Skeletal muscle cell (primary cell): ENCODE data around the gene BRAT1.
"Not testable (repeated sequence)": the region's sequence is repeated elsewhere in the genome, so short reads cannot be mapped to it uniquely, and the experiment has no call there.

ENCODE experiments used
- DNase-seq: peaks from one replicate; pipeline ENCODE4 v3.0.0-alpha.2; 2010; ENCODE audit warnings: low read depth
- H3K4me3 ChIP-seq: 2 replicates; pipeline ENCODE4 v1.5.1; 2011; ENCODE audit warnings: low read depth, mild to moderate bottlenecking, control low read depth, low read length, moderate library complexity

The BRAT1 gene

DNA sequence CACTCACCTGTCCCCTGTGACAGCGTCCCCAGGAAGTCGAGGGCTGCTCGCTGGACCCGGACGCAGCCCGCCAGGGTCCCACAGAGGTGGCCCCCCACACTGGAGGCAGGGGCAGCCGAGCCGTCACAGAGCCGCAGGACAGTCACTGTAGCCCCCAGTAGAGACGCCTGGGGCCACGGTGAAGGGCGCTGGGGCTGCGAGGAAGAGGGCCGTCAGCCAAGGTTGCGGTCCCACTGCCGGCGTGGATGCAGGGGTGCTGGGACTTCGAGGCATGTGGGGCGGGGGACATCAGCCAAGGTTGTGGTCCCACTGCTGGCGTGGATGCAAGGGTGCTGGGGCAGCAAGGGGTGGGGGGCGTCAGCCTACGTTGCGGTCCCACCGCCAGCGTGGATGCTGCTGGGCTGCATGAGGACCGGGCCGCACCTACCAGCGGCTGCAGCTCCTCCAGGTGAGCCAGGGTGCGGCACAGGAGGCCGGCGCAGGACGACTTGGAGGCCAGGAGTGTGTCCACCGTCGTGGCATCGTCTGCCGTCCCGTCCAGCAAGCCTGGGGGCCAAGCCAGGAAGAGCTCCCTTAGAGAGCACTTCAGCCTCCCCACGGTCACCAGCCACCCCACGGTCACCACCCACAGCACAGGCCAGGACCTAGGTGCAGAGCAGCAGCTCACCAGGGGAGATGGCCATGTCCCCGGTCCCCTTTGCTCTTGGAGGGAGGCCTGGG lies 13.9 kb downstream of the BRAT1 start:
- no peak overlapping the region for H3K4me3 ChIP-seq
- DNase-seq = no peak

DNA sequence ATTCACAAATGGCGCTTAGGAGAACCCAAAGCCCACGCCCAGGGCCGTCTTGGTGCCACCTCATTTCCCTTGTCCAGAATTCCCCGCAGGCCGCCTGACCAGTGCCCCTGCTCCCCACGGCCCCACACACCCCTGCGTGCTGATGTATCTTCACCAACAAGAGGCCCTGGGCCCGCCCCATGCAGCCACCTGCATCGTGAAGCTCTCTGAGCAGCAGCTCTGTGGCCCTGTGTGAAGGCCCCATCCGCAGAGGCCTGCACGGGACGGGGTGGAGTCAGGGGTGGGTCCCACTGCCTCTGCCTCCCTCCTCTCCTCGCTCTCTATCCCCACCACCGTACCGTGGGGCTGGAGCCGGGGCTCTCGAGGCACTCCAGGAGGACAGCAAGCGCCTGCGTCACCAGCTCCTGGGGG lies 14.7 kb downstream of the BRAT1 start:
- DNase-seq = no peak
- no peak overlapping the region for H3K4me3 ChIP-seq

DNA sequence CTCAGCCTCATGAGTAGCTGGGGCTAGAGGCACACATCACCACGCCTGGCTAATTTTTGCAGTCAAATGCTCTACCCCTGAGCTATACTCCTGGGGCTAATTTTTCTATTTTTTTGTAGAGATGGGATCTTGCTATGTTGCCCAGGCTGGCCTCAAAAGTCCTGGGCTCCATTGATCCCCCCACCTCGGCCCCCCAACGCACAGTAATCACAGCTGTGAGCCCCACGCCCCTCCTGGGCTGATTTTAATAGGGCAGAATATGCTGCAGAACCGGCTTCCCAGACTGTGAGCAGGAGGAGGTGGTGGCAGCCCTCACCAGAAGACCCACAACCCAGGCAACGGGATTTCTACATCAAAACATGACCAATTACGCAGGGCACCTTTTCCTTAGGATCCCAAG lies 15.2 kb downstream of the BRAT1 start:
- H3K4me3 ChIP-seq = no peak overlapping the region
- DNase-seq = no peak

DNA sequence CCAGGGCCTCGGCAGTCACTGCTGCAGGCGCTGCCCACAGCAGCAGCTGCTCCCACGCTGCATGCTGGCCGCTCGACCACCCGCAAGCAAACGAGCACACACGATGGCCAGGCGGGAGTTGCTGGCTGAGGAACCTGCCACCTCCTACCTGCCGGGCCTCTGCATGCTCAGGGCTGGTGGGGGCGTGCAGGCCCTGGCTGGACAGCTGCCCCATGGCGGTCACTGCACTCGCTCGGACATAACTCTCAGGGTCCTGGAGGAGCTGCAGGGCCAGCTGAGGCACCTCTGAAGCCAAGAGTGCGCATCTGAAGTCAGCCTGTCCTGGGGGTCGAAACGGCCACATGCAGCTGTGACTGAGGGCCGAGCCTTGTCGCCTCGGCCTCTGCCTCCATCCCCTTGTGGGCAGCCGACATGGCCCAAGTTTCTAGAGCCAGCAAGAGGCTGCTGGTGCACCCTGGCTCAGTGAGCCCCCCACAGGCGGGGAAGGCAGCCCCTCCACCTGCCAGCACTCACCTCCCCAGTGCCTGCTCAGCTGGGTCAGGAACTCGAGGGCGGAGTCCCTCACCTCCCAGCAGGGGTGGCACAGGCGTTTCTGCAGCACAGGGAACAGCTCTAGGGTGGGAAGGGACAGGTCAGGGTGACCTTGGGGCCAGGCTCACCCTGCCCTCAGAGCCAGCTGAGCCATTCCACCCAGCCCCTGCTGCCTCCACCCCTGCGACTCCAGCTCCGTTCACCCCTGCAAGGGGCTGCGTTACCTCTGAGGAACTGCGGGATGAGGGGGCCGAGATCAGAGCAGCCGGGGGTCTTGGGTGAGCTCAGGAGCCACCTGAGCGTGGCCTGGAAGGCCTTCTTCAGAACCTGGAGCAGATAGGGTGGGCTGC lies 16.1 kb downstream of the BRAT1 start:
- DNase-seq = no peak
- H3K4me3 ChIP-seq = no peak overlapping the region

DNA sequence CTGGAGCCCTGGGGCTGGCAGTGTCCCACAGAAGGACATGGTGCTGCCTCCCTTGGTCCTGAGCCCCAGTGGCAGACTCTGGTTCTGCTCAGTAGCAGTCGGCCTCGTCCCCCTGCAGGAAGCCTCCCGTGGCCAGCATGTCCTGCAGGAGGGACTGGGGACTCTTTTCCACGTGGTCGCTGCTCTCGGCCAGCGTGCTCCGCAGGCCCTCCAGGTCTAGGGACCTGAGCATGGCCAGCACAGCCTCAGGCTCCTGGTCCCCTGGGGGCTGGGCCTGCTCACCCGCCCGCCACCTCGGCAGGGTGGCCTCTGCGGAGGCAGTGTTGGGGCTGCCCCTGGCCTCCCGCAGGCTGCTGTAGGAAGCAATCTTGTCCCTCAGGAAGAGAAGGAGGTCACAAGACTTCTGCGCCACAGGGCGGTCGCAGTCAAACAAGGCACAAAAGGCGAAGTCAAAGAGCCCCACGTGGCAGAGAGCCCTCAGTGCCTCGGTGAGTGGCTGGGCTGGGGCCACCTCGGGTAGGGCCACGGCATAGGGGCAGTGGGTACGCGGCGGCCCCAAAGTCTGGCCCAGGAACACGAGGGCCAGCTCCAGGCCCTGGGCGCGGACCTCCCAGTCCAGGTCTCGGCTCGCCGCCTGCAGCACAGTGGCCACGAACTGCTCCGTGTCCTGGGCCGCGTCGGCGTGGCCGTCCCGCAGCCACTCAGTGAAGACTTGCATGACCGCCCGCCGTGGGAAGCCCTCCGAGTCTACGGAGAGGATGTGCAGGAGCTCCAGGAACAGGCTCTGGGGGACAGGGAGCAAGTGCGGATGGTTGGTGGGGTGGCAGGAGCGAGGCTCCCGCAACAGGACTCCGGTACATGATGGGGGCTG lies 17.1 kb downstream of the BRAT1 start:
- DNase-seq = no peak
- H3K4me3 ChIP-seq = no peak overlapping the region

DNA sequence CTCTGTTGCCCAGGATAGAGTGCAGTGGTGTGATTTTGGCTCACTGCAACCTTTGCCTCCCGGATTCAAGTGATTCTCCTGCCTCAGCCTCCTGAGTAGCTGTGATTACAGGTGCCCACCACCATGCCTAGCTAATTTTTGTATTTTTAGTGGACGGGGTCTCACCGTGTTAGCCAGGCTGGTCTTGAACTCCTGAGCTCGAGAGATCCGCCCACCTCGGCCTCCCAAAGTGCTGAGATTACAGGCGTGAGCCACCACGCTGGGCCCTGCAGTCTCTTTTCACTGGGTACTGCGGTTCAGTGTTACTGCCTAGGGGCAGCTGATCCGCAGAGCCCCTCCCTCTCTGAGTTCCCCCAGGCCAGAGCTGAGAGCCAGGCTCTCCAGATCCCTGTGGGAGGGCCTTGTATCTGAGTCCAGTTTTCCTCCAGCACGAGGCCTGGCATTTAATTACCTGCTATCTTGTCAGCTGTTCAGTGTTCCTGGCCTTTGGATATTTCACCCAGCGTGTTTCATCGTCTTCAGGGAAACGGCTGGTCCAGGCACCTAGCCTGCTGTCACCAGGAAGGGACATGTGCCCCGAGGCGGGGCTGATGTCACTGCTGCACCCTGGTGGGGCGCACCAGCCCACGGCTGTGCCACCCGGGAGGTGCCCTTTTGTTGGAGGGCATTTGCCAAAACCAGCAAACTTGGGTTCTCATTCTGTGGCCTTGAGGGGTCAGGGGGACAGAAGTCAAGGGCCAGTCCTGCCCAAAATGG lies 19.3 kb downstream of the BRAT1 start:
- not testable (repeated sequence) for H3K4me3 ChIP-seq, DNase-seq

DNA sequence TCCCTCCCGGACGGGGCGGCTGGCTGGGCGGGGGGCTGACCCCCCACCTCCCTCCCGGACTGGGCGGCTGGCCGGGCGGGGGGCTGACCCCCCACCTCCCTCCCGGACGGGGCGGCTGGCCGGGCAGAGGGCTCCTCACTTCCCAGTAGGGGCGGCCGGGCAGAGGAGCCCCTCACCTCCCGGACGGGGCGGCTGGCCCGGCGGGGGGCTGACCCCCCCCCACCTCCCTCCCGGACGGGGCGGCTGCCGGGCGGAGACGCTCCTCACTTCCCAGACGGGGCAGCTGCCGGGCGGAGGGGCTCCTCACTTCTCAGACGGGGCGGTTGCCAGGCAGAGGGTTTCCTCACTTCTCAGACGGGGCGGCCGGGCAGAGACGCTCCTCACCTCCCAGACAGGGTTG lies 21.1 kb downstream of the BRAT1 start:
- H3K4me3 ChIP-seq, DNase-seq: not testable (repeated sequence)

DNA sequence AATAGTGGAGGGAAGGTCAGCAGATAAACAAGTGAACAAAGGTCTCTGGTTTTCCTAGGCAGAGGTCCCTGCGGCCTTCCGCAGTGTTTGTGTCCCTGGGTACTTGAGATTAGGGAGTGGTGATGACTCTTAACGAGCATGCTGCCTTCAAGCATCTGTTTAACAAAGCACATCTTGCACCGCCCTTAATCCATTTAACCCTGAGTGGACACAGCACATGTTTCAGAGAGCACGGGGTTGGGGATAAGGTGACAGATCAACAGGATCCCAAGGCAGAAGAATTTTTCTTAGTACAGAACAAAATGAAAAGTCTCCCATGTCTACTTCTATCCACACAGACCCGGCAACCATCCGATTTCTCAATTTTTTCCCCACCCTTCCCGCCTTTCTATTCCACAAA lies 21.8 kb downstream of the BRAT1 start:
- not testable (repeated sequence) for DNase-seq, H3K4me3 ChIP-seq

DNA sequence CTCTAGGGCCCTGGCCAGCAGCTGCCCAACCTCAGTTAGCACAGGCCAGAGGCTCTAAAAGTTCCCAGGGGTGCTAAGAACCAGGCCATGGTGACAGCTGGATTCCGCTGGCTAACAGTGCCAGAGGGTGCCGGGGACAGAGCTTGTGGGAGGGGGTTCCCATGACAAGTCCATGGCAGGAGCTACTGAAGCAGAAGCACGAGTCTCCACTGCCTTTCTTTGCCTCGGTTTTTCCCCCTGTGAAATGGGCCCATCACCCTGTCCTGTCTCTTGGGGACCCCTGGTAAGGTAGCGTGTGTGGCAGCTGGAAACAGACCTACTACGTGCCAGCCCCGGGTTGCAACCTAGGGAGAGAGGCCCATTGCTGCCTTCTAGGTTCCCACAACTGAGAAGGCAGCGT lies 22.5 kb downstream of the BRAT1 start:
- not testable (repeated sequence) for H3K4me3 ChIP-seq, DNase-seq

DNA sequence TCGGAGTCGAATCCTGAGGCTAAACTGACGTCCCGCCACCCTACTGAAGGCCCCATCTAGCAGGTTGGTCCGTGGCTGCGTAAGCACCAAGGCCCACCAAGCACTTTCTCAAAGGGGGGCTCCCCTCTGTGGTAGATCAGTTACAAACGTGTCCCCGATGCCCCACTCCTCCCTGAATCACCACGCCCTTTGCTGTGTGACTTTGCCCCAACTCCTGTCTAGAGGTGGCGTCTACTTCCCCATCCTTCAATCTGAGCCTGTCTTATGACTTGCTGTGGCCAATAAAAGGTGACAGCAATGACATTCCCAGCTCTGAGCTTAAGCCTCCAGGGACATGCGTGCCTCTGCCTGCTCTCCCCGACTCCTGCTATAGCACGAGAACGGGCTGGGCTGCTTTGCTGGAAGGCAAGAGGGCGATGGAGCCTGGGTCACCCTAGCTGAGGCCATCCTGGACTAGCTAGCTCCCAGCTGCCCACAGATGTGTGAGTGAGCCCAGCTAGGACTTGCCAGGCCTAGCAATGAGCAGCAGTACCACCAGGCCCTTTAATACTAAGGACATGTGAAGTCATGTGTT lies 23.0 kb downstream of the BRAT1 start:
- H3K4me3 ChIP-seq, DNase-seq: not testable (repeated sequence)

DNA sequence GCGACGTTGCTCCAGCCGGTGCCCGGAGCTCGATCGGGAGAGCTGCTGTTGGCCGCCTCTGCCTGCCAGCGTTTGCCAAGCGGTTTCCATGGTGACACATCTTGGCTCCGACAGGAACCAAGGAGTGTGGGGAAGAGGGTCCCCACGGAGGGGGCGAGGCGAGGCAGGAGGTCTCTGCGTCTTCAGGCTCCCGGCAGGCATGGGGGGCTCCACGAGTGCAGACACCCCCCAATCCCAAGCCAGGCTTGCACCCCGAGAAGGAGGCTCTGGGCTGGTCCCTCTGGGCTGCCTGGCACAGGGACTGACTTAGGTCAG lies 23.6 kb downstream of the BRAT1 start:
- DNase-seq, H3K4me3 ChIP-seq: not testable (repeated sequence)

DNA sequence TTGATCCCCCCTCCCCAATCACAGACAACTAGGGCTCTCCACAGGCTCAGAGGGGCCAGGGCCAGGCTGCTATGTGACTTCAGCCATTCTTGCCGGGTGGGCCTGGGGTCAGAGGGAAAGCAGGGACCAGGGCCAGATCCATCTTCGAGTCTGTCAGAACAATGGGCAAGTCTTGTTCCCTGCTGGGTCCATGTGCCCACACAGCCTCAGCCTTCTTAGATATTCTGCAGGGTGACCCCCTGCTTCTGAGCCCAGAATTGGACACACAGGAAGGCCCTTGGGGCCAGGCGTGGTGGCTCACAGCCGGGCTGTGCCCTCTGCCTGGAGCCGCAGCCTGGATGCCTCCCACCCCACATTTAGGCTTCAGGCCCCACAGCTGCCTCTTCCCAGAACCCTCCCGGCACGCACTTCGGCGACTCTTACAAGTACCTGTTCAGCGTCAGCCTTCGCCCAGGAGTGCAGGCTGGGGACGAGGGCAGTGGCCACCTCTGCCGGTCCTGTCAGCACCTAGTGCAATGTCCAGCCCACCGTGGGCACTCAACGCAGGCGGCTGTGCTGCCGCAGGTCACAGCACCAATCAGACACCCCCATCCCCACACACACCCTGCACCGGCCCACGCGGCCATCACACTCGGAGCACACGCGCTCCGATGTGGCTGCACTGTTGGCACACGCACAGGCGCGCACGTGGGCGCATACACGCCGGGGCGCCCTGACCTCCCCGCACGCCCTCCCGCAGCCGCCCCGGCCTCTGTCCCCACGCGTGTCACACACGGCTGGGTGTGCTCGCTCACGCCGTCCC lies 24.1 kb downstream of the BRAT1 start:
- not testable (repeated sequence) for H3K4me3 ChIP-seq, DNase-seq

DNA sequence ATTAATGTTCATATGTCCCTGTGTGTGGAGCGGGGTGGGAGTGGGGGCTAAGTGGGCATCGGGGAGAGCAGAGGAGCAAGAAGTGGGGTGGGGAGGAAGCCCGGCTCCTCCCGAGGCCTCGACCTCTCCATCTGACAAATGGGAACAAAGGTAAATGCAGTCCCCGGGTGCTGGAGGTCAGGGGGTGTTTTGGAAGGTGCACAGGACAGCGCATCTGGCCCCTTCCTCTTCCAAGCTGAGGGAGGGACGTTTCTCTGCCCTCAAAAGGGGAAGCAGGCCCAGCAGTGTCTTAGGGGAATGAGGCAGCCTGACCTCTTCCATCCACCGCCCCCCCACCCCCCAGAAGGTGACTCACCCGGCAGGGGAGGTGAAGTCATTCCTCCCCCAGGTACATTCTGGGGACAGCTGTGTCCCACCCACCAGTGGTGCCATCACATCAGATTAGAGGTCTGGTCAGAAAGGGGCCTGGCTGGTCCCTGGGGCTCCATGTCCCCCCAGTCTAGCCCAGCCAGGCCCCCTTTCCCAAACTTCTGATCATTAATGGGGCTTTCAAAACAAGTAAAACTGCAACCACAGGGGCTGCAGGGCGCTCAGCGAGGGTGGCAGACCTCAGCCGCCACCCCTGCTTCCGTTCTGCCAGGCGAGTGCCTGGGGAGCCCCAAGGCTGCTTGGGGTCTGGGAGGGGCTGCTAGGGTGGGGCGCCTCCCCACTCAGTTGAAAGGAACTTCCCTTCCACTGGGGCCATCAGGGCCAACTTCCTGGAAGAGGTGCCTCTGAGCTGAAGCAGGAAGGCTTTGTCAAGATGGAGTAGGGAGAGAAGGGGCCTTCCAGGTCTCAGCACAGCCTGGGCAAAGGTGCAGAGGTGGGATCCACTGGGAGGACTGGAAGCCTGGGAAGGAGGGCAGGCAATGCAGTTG lies 25.0 kb downstream of the BRAT1 start:
- no peak for DNase-seq
- no peak overlapping the region for H3K4me3 ChIP-seq

DNA sequence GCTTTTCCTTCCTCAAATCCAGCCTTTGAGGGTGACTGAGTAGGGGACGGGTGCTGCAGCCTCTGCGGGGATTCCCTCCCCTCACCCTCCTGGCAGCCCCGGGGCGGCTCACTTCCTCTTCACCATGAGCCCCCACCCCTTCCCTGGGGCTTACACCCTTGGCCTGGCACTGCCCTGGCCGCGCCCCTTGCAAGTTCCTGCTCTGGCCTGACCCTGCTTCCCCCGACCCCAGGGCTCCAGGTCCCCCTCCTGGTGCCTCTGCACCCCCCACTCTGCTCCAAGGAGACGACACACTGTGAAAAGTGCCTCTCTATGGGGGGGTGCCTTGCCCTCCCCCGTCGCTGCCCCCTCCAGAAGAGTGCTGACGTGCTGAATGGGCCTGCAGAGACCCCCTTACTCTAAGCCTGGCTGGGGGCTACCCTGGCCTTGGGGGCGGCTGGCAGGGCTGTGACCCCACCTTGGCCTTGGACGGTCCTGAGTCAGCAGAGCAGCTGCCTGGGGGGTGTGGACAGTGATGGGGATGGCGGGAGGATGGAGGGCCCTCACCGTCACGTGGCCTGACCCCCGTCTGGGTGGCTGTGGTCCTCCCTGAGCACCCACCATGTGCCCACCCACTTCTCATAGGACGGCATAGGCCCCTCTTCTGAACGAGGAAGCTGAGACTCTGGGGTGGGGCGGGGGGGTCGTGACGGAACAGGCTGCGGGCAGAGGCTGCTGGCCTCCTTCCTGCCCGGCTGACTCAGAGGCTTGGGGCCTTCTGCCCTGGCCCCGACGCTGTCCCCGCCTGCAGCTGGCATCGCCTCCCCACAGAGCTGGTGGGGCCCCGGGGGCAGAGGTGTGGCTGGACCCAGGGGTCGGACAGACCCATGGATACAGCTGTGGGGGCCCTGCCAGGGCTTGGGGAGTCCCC lies 25.9 kb downstream of the BRAT1 start:
- DNase-seq = no peak

DNA sequence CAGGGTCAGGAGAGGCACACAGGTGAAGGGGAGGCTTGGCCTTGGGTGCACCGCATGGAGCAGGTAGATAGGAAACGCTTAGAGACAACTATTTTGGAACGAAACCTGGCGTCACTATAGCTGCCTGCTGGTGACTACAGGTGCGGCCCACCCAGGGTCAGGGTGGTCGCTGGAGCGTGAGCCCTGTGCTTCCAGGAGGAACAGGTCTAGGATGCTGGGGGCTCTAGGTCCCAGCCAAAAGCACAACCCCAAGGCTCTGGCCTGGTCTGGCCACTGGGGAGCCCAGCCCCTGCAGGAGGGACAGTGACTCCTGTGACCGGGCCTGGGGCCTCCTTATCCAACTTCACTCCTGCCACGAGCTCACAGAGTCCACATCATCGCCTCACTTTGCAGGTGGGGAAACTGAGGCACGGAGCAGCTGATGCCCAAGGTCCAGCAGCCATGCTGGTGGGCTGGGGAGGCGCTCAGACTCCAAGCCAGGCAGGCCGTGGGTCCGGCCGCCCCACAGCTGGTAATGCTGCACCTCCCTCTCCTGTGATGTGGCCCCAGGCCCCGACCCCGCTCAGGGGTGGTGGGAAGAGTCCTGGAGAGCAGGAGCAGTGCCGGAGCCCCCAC lies 26.7 kb downstream of the BRAT1 start:
- DNase-seq = no peak

More for the DNA sequence above, 25.9 kb downstream of the BRAT1 start:
- H3K4me3 ChIP-seq = no peak overlapping the region

More for the DNA sequence above, 26.7 kb downstream of the BRAT1 start:
- no peak overlapping the region for H3K4me3 ChIP-seq
